Hematopoietic multipotent progenitor cell treated with erythropoietin and hydrocortisone succinate and interleukin-3 and kit ligand, for 6 days (in vitro differentiated cells): ENCODE results near the gene KLHDC7B.
A peak's percentile ranks its signal among the peaks of the same experiment; 100 is the strongest.

ENCODE experiments used
- DNase-seq: peaks from one replicate; pipeline ENCODE4 v3.0.0-alpha.2; 2015

KLHDC7B gene

DNA sequence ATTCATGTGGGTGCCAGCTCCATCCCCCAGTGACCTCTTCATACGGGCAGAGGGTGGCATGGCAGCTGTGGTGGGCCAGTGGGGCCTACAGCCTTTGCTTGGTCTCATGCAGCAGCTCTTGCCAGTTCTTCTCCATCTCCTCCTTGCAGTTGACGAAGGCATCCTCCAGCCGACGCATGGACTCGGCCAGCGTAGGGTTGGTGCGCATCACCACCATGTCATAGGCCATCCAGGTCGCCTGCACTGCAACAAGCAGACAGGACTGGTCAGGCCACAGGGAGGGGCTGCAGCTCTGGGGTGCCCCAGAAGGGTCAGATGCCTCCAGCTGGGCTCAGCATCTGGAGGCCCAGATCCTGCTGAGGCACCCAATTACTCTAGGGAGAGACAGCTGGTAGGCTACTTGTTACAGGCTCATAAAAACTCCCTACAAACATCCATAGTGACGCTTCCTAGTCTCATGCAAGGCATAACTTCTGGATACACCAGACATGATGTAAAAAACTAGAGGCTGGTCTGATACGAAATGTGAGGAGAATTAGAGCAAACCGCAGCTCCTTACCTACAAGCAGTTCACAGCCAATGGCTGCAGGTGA lies 5.6 kb downstream of the KLHDC7B start:
- DNase-seq: no peak

DNA sequence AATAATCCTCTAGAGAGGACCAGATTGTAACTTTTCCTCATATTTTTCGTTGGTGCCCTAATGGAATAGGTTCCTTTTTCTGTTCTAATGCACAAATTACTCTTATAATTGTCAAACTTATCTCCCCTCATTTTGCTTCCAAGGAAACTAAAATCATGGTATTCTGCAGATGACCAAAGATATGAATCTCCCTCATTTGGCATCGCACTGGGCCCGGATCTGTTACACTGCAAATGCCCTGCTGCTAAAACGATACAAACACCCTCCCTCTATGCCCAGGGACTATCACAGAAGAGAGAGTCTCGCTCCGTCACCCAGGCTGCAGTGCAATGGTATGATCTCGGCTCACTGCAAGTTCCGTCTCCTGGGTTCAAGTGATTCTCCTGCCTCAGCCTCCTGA lies 7.6 kb downstream of the KLHDC7B start:
- no peak for DNase-seq

DNA sequence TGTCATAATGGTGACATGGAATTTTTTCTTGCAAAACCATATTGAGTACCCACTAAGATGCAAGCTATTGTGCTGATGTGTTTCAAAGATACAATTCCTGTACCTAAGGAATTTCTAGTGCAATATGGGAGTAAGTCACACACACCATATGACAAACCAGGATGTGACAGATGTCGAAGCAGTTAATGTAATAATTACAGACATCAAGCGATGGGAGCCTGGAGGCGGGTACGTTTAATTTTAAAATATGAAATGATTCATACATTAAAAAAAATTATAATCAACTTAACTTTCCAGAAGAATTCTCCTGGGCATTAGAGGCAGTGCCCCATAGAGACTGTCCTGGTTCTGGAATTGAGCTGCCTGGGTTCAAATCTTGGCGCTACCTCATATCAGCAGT lies 11.0 kb downstream of the KLHDC7B start:
- DNase-seq: no peak

DNA sequence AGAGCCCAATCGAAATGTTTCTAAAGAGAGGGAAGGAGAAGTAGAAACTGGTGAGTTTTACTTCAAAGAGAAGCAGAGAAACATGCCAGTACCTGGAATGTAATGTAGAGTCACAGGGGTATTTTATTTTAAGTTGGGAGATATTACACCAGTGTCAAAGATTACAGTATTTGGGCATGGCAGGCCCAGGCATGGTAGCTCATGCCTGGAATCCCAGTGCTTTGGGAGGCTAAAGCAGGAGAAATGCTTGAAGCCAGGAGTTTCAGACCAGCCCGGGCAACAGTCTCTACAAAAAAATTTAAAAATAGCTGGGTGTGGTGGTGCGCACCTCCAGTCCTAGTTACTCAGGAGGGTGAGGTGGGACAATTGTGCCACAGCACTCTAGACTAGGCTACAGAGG lies 14.3 kb downstream of the KLHDC7B start:
- no peak for DNase-seq

DNA sequence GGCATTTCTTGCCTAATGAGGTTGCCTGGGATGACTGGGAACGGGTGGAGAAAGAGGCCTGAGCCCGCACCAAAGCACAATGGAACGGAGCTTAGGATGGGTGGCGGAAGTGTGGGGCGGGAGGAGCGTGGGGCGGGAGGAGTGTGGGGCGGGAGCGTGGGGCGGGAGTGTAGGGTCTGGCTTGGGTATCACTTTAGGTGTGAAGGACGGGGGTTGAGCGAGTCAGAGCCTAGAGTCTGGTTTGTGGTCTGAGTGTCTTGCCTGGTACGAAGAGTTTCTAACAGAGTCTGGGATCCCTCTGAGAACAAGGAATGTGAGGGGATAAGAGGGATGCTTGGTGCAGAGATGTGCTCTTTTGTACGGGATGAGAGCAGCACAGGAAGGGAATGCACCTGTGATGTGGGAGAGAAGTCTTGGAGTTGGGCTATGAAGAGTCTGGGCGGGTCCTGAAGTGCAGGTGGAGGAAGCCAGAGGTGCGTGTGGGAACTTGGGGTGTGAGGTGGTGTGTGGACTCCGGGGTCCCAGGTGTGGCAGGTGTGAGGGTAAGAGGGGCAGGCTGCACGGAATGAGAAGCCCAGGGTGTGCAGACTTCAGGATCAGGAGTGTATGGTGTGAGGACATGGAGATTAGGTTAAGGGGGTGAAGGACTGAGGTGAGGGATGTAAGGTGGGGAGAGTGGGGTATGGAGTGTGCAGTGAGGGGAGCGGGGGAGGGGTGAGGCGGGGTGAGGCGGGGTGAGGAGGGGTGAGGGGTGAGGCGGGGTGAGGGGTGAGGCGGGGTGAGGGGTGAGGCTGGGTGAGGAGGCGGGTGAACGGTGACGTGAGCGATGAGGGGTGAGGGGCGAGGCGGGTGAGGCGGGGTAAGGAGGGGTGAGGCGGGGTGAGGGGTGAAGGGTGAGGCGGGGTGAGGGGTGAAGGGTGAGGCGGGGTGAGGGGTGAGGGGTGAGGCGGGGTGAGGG lies 16.0 kb downstream of the KLHDC7B start:
- DNase-seq: no peak

DNA sequence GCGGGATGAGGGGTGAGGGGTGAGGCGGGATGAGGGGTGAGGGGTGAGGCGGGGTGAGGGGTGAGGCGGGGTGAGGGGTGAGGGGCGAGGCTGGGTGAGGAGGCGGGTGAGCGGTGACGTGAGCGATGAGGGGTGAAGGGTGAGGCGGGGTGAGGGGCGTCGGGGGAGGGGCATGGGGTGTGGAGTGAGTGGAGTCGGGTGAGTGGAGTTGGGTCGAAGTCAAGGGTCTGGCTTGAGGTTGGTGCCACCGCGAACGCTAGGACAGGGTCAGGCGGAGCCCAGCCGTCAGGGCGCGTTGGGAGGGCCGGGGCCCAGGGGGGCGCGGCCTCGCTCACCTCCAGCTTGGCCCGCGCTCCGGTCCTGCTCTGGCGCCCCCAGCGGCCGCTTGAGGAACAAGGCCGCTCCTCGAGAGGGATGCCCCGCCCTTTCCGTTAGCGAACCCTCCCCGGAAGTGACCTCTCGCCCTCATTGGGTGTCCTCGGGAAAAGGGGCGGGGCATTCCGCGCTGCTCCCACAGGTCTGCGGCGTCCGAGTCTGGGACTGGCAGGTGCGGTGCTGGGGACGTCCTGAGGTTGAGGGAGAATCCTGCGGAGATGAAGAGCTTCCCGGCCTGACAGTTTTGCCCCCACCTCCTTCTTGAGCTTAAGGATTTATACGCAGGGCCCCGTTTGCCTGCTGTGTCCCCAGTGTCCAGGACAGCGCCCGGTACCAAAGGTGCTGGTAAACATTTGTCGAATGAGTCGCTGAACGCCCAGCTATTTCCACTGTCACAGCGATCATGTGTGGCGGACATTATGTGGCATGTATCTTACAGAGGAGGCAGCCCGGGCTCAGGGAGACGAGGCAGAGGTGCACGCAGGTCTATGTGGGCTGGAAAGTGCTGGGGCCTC lies 17.1 kb downstream of the KLHDC7B start, which contains the start of gene SYCE3:
SYCE3 (minus strand) TSS at position 397 of the 890 bp plus-strand sequence. CDS start 6,514 bp downstream, outside the sequence.
- DNase-seq: peak; percentile 99

DNA sequence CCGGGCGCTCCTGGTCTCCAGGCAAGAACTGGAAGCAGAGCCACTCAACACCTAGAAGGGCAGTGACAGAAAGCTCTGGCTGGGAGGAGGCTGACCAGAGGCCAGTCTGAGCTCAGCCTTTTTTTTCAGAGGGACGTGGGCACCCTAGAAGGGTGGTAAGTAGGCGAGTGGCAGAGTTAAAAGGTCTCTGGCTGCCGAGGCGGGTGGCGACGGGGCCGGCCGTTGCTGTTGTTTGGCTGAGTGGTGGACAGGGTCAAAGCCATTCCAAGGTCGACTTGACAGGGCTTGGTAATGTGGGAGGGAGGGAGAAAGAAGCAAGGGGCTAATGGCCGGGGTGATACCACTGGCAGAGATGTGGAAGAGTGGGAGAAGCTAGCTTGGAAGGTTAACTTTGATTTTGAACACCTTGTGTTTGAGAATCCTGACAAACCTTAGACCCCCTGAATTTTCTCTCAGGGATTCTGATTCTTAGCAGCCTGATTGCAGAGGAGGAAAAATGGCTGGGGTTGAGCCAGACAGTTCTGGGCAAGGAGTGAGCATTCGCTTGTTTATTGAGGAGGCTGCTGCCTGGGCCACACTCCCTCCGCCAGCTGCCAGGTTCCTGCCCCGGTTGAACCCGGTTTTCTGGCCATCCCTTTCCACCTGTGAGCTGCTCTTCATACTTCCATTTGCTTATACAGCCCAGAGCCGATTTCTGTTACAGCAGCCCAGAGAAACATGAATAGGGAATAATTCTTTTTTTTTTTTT lies 17.9 kb downstream of the KLHDC7B start:
- no peak for DNase-seq

DNA sequence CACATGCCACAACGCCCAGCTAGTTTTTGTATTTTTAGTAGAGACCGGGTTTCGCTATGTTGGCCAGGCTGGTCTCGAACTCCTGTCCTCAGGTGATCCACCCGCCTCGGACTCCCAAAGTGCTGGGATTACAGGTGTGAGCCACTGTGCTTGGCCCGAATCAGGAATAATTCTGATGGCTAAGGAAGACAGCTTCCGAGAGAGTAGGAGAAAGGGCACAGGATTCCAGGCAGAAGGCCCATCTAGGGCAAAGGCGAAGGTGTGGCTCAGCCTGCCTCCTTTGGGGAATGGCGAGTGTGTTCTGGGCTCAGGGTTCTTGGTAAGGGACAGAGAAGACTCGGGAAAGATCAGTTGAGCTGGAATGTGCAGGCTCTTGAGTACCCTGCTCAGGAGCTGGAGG lies 18.6 kb downstream of the KLHDC7B start:
- DNase-seq: no peak

DNA sequence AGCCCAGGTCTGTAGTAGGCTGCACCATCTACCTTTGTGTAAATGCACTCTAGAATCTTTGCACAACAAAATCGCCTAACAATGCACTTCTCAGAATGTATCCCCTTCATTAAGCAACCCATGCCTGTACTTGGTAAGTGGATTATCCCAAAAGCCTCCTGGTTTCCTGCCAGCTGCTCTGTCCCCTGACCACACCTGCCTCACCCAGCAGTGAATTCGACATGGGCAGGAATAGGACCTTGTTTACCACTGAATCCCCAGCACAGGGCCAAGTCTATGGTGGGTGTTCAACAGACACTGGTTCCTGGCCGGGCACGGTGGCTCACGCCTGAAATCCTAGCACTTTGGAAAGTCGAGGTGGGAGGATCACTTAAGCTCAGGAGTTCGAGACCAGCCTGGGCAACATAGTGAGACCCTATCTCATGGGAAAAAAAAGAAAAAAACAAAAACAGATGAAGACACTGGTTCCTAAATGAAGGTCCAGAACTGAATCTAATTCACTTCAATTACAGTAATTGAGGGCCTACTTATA lies 22.1 kb downstream of the KLHDC7B start:
- no peak for DNase-seq

DNA sequence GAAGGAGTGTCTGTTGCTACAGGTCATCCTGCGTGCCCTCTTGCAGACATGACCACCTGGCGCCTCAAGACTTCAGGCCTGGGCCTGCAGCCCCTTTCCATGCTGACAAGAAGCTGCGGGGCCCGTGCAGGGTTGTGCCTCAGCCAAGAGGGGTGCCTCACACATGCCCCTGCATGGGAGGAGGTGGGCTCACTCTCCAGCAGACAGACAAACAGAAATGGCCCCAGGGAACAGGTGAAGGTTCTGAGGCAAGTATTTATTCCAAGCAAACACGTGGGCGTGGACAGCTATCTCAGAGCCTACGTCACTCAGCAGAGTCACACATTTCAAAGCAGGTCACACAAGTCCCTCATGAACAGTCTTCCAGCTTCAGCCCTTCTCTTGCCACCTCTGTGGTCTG lies 22.9 kb downstream of the KLHDC7B start:
- DNase-seq: no peak

DNA sequence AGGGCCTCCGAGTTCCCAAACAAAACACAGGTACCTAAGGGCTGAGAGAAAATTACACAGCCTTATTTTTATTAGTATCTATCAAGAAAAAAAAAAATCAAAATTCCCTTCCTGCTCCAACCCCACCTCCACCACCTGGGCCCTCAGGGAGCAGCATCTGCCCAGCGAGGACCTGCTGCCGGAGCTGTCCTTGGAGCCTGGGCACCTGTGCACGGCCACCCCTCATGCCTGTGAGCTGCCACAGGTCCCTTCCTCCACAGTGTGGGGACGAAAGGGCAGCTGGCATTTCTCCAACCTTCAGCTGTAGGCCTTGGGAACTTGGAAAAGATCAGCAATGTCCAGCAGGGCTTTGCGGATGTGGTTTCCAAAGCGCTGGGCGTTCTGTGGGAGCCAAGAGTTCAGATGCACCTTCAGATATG lies 23.4 kb downstream of the KLHDC7B start:
- no peak for DNase-seq

DNA sequence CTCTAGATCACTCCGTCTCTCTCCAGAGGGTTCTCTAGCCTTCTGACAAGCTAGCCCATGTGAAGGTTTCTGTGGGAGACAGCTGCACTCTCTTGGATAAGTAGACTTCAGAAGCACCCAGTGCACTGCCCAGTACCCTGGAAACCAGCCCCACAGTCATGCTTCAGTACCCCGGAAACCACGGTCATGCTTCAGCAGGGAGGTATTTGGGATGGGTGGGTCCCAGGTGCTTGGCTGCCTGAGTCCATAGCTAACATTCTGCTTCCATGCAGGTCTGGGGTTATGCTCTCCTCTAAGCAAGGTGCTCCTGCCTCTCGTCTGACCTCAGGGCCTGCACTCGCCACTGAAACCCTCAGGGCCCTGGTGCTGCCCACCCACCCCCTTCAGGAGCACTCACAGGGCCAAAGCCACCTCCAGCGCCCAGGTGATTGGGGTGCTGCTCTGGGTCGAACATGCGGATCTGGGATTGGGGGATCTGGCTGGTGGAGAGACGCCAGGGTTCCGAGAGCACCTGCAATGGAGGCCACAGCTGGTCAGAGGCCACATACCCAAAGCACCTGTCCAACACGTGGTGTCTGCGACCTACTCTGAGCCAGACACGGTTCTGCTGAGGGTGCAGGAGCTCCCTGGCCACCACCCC lies 24.3 kb downstream of the KLHDC7B start:
- no peak for DNase-seq

DNA sequence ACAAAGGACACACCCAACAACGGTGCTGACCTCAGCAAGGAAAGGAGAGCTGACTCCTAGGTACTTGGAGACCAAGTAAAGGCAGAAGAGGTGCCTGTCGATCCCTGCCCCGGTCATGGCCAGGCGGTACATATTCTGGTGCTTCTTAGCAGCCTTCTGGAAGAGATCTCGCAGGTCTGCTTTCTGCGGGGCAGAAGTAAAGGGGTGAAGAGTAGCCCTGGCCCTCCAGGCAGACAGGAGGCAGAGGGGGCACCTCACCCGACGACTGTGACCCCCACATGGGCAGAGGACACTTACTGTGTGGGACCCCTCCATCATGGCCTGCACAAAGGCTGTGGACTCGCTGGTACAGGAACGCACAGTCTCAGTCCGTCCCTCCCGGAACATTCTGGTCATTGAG lies 25.2 kb downstream of the KLHDC7B start:
- no peak for DNase-seq

DNA sequence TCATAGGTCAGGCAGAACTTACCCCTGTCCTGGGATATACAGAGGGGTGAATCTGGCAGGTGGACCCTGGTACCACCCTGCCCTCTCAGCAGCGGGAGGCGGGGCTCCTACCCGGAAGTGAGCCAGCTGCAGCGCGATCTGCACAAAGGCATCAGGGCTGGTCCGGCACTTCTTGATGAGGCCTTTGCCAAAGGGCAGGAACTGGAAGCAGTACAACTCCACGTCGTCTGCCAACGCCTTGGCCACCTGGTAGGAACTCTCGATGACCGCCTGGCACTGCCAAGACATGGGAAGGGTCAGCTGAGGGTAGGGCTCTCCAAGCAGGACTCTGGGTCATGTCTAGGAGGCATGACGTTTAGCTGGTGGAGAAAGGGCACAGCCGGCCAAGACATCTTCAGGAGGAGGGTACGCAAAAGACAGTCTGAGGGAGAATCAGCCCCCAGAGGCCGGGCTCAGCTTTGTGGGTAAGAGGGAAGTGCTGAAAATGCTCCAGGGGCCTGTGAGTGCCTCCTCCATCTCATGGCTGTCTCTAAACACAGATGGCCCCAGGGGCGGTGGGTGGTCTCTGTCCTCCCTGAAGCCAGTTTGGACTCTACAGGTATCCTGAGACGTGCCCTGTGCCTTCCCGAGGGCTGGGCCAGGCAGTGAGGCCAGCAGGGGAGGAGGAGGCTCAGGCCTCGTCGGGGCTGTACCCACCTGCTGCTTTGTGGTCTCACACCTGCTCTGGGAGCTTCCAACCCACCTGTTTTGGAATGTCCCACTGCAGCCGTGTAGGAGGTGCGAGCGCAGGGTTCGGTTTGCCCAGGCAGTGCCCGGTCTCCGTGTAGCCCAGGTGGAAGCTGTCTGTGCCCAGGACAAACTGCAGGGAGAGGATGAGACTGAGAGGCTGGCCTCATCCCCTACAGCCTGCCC lies 25.8 kb downstream of the KLHDC7B start:
- no peak for DNase-seq

DNA sequence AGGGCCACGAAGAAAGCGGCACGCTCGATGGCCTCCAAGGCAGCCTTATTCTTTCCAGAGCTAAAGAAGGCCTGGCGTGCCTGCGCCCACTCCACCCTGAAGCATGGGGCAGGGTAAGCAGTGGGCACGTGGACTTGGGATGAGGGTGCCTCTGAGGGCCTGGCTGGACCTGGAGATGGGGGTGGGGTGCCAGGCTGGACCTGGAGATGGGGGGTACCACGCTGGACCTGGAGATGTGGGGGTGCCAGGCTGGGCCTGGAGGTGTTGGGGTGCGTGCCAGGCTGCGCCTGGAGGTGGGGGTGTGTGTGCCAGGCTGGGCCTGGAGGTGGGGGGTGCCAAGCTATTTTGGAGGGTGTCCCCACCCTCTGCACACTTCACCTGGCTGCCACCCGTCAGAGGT lies 27.3 kb downstream of the KLHDC7B start:
- DNase-seq: no peak

DNA sequence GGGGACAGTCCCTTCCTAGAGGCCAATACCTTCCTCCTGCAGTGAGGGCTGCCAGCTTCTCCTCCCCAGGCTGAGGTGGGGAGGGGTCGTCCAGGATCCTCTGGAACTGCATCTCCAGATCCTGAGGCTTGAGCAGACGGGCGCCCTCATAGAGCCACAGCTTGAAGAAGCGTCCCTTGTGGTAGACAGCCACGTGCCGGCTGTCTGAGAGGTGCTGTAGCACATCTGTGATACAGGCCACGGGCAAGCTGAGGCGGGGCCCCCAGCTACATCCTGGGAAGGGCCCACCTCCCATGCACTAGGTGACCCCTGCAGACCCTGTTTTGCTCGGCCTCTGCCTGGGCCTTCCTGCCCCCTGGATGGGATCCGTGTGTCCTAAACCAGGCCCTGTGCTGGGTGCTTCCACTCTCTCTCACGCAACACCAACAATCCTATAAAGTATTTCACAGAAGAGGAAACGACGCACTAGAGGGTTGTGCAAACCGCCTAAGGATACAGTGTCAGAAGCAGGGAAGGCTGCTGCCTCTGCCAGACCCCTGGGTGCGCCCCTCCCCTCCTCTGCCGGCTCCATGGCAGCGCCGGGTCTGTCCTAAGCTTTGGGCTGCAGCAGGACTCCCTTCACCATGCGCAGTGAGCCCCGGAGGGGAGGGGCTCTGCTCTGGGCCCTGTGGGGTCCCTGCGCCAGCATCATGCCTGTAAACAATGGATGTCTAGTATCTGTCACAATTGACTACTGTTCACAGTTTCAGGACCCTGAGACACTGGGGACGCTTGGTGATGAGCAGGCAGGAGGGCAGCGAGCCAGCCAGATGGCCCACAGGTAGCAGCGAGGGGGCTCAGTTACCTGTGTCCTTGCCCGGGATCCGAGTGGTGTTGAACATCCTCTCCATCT lies 28.0 kb downstream of the KLHDC7B start:
- DNase-seq: no peak

DNA sequence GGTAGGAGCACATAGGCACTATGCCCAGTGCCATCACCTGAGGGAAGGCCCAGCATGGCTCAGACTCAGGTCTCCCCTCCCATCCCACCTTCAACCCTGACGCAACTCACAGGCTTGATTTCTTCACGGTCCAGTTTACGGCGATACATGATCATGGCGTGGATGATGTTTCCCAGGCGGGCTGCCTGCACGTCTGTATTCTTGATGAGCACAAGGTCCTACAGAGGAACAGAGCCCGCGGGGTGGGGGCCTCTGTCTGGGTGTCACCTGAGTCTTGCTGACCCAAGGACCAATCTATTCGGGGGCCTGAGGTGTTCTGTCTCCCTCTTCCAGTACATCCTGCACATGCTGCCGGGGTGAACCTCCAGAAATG lies 28.7 kb downstream of the KLHDC7B start:
- DNase-seq: no peak

DNA sequence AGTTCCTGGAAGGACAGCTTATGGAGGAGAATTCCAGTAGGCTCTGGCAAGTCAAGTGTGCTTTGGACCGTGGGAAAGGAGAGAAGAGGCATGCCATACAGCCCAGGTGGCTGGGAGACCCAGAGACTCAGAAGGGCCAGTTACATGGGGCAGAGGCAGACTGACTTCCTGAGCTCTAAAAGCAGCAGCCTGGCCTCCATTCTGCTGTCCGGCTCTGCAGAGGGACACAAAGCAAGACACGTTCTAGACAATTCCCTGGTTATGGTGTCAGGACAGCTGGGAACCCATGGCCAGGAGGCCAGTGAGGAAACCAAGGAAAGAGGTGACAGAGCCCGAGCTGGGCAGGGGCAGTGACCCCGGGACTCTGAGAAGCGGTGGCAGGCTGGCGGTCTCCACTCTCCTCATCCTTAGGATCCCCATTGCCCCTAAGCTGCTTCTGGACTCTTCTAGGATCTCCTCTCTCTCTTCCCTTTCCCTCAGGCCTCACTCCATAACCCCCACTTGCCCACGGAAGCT lies 29.8 kb downstream of the KLHDC7B start:
- no peak for DNase-seq

DNA sequence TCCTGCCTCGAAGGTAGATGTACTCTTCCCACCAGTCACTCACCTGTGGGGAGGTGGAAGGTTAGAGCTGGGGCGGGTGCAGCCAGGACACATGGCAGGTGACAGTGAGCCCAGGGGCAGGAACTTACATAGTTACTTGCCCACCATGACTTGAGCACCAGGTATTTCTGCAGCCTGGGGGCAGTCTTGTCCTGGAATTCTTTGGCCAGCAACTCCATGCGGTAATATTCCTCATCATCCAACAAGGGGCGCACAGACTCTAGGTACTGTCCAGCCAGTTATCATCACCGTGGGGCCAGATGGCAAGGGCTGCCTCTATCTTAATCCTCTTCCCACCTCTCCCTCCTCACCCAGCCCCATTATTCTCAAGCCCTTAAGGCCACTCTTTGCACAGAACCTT lies 30.4 kb downstream of the KLHDC7B start:
- peak; percentile 50 for DNase-seq
